Testis (tissue), 3 donors: ENCODE data around the gene LIN9. TPM values are rescaled to one million over a fixed set of nuclear protein-coding genes. Genes with fewer than 3 reads are reported as not detected.

ENCODE experiments used
- DNase-seq: peaks from one replicate; pipeline ENCODE4 v3.0.0-alpha.2; 2019
- H3K27ac ChIP-seq, 2 donors: fragments of 200-600 bp; sonication (generic); one replicate each; pipeline ENCODE4 v1.5.1; 2019
- H3K27me3 ChIP-seq: fragments of 200-600 bp; sonication (generic); one replicate; pipeline ENCODE4 v1.5.1; 2019
- H3K36me3 ChIP-seq: fragments of 200-600 bp; sonication (generic); one replicate; pipeline ENCODE4 v1.5.1; 2017; ENCODE audit warnings: low read depth; ENCODE audit errors: missing control alignments
- H3K4me1 ChIP-seq: fragments of 200-600 bp; sonication (generic); one replicate; pipeline ENCODE4 v1.5.1; 2019
- H3K4me3 ChIP-seq, 2 donors: fragments of 200-600 bp; sonication (generic); one replicate each; pipeline ENCODE4 v1.5.1; 2017 to 2019
- H3K9me3 ChIP-seq: fragments of 200-600 bp; sonication (generic); one replicate; pipeline ENCODE4 v1.5.1; 2017
- CTCF ChIP-seq, 3 experiments: fragments of 450-650 bp in 2 of 3; fragments of 200-600 bp in 1 of 3; sonication (generic) in 1 of 3; IDR thresholded peaks; one replicate each; pipeline ENCODE4 v1.5.1; 2016 to 2019; ENCODE audit warnings: antibody characterized with exemption in 3 of 3, mild to moderate bottlenecking in 2 of 3, moderate library complexity in 1 of 3
- POLR2A ChIP-seq: fragments of 450-650 bp; IDR thresholded peaks from one replicate; pipeline ENCODE4 v1.6.1; 2017; ENCODE audit warnings: antibody characterized with exemption, mild to moderate bottlenecking, moderate library complexity
- WGBS, 2 donors: methylation state at CpG; one replicate each; pipeline ENCODE4 v1.1.5; 2018; 5-methylcytosine and 5-hydroxymethylcytosine counted together
- intact Hi-C: fragments of 100-400 bp; cut with DNase I; formaldehyde crosslinking; loops from one replicate; pipeline ENCODE4 v1.15.1; 2023; ENCODE audit warnings: low total_unique reads
- polyA plus RNA-seq: library from polyadenylated mRNA; stranded (reverse); fragments of 350-450 nt; fragmentation: Illumina TruSeq; extraction: RNeasy Lipid Tissue Mini Kit (QIAGEN cat#74804); gene quantifications from one replicate; pipeline ENCODE4 v1.2.3, GENCODE V29; 2014; ENCODE audit warnings: low read depth, low replicate concordance; ENCODE audit not compliant: insufficient read depth
- total RNA-seq, 2 donors: library from RNA; depleted of rRNA; stranded (reverse); fragments of >200 nt; gene quantifications; one replicate each; pipeline ENCODE4 v1.2.3, GENCODE V29; 2016

Gene LIN9
- total and polyA plus RNA-seq, 3 donors from 2014 or later = 8.2 to 13.9 (median 9.9) TPM

DNA sequence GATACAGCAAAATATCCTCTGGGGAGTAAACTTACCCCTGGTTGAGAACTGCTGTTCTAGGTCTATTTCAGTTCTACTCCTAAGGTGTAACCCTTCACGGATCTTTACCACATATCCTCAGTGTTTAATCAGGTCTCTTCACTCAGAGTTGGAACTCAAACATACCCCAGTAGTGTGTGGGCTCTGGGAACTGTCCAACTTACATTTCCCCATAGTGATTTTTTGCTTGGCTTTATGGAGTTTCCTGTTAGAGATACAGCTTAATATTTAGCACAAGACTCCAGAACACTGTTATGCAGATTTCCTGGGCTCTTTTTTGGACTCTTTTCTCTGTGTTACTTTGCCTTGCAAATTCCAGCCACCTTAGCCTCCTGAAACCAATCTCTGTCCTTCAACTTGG is 26.7 kb upstream of the LIN9 start:
- intact Hi-C loops = no loop called here

GRCh38 chr1:226332947-226333346 is 24.0 kb upstream of the LIN9 start:
- TF ChIP-seq CTCF (IDR thresholded peaks at IDR 0.05) (no peak), POLR2A (no peak)
- intact Hi-C loops = no loop called here
- H3K27ac ChIP-seq = no peak overlapping the region
- H3K36me3 ChIP-seq = no peaks in the 10 kb centered on the region
- DNase-seq = no peak
- no peaks in the 10 kb centered on the region for H3K4me1 ChIP-seq
- no peak overlapping the region for H3K4me3 ChIP-seq
- H3K9me3 ChIP-seq = no peaks in the 10 kb centered on the region
- 44 to 49% methylated on average over 2 of the region's 2 CpGs for WGBS, 2 donors
- H3K27me3 ChIP-seq = no peaks in the 10 kb centered on the region

More for the DNA sequence above, 26.7 kb upstream of the LIN9 start:
- Histone ChIP-seq H3K9me3 (no peaks in the 10 kb centered on the region), H3K27ac (no peak overlapping the region), H3K4me3 (no peak overlapping the region), H3K4me1 (no peaks in the 10 kb centered on the region), H3K27me3 (no peaks in the 10 kb centered on the region), H3K36me3 (no peaks in the 10 kb centered on the region)
- WGBS, 2 donors = 61 to 82% methylated on average over 1 of the region's 1 CpG
- DNase-seq = no peak
- TF ChIP-seq CTCF (IDR thresholded peaks at IDR 0.05) (no peak), POLR2A (no peak)

DNA sequence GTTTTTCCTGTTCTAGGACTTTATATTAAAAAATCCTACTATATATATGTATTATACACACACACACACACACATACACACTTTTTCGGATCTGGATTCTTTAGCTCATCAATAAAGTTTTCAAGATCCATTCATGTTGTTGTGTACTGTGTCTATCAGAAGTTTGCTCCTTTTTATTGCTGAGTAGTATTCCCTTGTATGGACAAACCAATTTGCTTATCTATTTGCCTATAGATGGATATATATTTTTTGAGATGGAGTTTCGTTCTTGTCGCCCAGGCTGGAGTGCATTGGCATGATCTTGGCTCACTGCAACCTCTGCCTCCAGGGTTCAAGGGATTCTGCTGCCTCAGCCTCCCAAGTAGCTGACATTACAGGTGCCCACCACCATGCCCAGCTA is 20.3 kb upstream of the LIN9 start:
- intact Hi-C loops = no loop called here
- Histone ChIP-seq H3K9me3 (no peaks in the 10 kb centered on the region), H3K36me3 (no peaks in the 10 kb centered on the region), H3K27ac (no peak overlapping the region), H3K27me3 (no peaks in the 10 kb centered on the region), H3K4me1 (no peaks in the 10 kb centered on the region), H3K4me3 (no peak overlapping the region)
- TF ChIP-seq CTCF (IDR thresholded peaks at IDR 0.05) = no peak
- TF ChIP-seq POLR2A = no peak
- WGBS, 2 donors = 95 to 97% methylated on average over 3 of the region's 3 CpGs
- DNase-seq = no peak

DNA sequence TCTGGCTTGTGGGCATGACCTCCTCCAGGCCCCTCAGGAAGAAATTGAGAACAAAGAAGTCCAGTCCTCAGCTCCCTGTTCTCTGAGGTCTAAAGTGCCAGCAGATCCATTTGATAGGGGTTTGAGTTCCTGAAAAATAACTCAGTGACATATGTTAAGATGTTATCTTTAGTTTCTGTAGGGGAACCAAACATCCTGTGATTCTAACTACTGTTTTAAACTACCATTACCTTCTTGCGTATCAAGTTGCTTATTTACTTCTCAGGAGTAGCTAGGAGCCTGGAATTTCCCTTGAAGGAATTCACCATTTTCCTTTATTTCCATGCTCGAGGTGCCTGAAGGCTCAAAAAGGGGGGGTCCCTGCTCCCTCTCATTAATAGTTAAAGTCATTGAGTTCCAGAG is 18.8 kb upstream of the LIN9 start:
- Histone ChIP-seq H3K27me3 (no peaks in the 10 kb centered on the region), H3K9me3 (no peaks in the 10 kb centered on the region), H3K4me3 (no peak overlapping the region), H3K36me3 (no peaks in the 10 kb centered on the region), H3K27ac (no peak overlapping the region), H3K4me1 (no peaks in the 10 kb centered on the region)
- WGBS, 2 donors = 67 to 81% methylated on average over 2 of the region's 2 CpGs
- no peak for DNase-seq
- TF ChIP-seq POLR2A (no peak), CTCF (IDR thresholded peaks at IDR 0.05) (no peak)
- intact Hi-C loops = no loop called here

GRCh38 chr1:226325178-226325577 is 16.2 kb upstream of the LIN9 start:
- H3K36me3 ChIP-seq = no peaks in the 10 kb centered on the region
- TF ChIP-seq POLR2A (no peak), CTCF (IDR thresholded peaks at IDR 0.05) (no peak)
- H3K9me3 ChIP-seq = no peaks in the 10 kb centered on the region
- no peak overlapping the region for H3K27ac ChIP-seq
- 70 to 75% methylated on average over 1 of the region's 1 CpG for WGBS, 2 donors
- no peak overlapping the region for H3K4me3 ChIP-seq
- H3K4me1 ChIP-seq = no peaks in the 10 kb centered on the region
- intact Hi-C loops = no loop called here
- no peak for DNase-seq
- H3K27me3 ChIP-seq = no peaks in the 10 kb centered on the region
